DLD1 (cell line): ENCODE measurements around the gene ASRGL1.

Source experiments
- in situ Hi-C: cut with HindIII; loops from 2 replicates; pipeline ENCODE4 v1.10.0; 2017; ENCODE audit warnings: low sequenced_read_pairs

The ASRGL1 gene

DNA sequence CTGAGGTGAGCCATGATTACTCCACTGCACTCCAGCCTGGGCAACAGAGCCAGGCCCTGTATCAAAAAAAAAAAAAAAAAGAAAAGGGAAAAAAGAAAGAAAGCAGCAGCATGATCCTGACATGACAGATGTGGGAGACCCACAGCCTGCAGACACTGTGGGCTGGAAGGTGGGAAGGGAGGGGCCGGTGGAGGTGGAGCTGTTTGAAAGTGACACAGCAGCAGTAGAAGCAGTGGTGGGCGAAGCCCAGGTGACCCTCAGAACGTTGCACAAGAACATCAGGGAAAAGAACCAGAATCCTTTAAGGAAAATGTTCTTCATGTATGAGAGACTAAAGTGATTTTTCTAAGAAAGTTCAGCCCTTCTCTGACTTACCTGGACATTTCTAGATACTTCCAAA is 55.3 kb downstream of the ASRGL1 start:
- in situ Hi-C loops, result no loop called here

DNA sequence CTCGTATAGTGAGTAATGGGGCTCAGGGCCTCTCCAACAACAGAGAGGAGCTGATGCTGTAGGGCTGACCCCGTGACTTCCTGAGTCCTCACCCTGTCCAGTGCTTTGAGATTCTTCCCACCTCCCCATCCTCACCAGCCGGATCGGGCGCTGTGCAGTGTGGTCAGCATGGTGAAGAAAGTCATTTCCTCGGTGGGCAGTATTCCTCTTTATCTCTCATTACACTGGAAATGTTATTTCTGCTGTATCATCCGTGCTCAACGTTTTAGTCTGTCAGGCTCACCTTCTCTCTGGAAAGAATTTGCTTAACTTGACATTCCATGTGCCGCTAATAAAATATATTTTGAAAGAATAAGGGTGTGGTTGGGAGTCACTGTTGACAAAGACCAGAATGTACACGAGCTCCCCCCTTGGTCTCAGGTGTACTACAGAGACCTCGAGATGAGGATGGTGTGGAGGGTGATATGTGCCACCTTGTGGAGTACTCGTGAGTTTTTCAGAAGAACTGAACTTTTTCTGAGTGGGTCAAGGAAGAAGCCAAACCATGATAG is 55.9 kb downstream of the ASRGL1 start:
- in situ Hi-C loops, result no loop called here

DNA sequence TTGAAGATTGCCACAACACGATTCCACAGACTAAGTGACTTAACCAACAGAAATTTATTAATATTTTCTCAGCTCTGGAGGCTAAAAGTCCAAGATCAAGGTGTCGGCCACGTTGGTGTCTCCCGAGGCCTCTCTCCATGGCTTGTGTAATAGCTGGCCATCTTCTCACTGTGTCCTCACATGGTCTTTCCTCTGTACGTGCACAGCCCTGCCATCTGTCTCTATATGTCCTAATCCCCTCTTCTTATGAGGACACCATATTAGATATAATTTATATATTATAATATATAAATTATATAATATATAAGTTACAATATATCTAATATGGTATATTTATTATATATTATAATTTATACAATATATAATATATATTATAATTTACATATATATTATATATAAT is 56.5 kb downstream of the ASRGL1 start:
- in situ Hi-C loops, result no loop called here

DNA sequence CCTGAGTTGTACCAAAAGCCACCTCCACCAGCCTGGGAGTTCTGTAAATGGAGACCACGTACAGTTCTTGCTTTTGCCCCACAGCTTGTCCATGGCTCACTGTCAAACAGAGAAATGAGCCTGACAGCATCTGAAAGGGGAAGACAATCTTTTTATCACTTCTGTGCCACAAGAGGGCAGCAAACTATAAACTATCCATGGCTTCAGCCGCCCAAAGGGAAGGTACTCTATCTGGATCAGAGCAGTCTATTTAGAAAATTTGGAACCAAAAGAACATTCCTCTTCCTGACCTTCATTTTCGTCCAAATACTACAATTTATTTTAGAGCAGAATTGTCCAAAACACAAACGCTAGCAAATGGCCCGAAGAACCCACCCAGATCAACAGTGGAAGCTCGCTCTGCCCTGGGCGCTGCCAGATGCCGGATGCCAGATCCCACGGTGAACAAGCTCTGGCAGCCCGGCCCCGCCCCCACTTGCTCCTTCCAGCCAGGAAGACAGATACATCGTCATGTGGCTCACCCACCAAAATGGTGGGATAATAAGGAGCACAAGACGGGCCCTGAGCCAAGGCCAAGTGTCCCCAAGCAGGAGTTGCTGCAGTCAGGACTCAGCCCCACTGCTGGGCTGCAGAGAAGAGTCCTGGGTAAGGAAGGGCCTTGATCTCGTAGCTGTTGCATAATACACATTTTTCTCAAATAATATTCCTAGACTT is 57.7 kb downstream of the ASRGL1 start:
- in situ Hi-C loops, result no loop called here

DNA sequence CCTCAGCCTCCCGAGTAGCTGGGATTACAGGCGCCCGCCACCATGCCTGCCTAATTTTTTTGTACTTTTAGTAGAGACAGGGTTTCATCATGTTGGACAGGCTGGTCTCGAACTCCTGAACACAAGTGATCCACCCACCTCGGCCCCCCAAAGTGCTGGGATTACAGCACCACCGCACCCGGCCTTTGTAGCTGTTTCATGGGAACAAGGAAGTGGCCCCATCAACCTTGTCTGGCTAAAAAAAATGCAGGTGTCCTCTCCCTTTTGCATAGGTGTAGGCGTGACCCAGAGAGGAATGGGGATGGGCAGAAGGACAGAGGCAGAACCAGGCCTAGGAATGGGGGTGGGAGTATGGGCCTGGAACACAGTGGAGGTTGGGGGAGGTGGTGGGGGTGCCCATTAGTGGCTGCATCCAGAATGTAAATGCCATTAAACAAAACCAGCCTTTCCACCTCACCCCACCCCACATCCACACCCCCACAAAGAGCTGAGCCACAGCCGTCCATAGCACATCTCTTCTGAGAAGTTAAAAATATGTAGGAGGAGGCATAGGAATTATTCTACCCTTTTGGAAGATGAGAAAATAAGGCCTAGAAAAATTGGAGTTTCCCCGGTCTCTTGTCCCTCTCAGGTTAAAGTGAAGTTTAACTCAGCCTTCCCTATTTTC is 58.8 kb downstream of the ASRGL1 start:
- in situ Hi-C loops, result no loop called here

DNA sequence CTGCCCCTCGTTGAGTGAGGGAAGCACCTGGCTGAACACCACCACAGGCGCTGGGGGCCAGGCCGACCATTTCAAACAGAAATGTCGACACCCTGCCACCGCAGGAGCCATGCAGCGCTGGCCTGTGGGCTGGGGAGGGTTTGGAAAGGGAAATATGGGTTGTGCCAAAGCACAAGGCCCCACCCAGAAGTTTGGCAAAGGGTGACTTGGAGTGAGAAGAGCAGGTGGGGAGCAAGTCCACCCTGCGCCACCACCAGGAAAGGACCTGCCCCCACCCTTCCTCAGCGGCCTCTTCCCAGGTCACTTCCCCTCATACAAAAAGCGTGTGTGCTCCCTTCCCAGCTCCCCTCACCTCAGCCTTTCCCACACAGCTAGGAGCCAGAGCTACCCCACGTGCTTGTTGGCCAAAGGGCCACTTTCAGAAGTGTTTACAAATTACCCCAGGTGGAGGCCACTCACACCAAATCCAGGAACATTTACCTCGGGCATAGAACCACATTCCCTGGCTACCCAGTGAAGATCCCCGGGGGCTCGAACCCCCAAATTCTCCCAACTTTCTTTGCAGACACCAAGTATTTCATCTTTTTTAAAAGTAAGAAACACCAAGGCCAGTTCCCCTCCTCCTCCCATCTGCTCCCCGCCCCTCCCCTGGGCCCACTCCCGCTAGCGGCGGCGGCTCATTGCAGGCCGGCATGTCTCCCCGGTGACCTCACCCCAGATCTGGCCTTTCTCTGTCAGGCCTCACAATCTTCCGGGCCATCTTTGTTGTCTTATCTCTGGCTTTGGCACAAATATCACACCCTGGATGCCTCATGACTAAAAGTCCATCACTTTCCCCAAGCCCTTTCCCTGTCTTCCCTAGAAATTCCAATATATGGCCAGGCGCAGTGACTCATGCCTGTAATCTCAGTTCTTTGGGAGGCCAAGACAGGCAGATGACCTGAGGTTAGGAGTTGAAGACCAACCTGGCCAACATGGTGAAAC is 61.1 kb downstream of the ASRGL1 start:
- in situ Hi-C loops, result no loop called here

DNA sequence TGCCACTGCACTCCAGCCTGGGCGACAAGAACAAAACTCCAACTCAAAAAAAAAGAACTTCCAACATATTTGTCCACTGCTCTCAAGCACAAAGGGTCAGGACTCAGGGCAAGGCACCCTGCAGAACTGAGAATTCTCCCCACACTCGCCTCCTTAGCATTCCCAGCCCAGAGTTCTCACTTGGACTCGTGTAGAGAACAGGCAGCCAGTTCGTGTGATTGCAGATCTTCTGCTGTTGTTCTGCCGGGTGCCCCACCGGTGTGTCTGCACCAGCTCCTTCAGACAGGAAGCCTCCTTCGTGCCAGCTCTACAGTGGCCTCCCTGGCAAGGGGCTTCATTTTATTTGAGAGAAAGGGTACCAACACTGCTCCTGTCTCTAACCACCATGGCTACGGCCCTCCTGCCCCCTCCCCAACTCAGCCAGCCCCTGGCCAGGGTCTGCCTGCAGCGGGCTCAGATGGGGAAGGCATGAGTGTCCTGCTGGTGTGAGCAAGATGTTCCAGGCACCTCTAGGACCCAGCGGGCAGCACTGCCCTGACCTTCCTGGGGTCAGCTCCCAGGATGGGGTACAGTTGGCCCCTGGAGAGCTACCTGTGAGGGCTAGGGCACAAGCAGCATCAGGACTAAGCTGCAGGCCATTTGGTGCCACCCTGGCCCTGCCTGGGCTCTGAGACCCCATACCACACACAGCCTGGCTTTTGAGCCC is 62.1 kb downstream of the ASRGL1 start:
- in situ Hi-C loops, result no loop called here

DNA sequence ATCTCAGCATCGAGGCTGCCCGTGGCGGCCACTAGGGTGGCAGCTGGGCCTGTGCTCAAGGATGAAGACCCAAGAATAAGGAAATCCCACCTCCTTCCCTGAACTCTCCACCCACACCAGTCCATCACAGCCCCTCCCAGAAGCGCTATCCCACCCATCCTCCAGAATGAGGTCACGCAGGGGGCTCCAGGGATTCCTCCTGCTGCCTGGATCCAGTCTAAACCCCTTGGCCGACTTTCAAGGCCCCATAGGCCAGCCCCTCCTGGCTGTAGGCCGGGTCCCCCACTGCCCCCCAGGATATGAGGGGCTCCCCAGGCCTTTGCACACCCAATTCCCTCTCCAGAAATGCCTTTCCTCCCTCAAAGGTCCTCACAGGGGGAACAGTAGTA is 62.6 kb downstream of the ASRGL1 start:
- in situ Hi-C loops, result no loop called here

DNA sequence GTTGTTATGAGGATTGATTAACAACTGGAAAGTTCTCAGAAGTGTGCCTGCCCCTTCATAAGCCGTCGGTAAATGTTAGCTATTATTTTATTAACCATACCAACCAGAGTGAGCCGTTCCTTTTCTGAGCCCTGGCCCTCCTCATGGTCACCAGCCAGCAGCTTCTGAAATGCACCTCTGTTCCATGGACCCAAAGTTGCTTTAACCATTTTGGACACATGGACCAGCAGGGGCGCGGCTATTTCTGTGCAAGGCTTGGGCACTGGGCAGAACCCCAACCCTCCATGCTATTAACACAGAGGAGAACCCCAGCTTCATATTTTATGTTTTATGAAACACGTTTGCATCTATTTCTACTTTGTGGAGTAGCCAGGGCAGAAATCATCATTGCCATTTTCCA is 63.0 kb downstream of the ASRGL1 start:
- in situ Hi-C loops, result no loop called here

DNA sequence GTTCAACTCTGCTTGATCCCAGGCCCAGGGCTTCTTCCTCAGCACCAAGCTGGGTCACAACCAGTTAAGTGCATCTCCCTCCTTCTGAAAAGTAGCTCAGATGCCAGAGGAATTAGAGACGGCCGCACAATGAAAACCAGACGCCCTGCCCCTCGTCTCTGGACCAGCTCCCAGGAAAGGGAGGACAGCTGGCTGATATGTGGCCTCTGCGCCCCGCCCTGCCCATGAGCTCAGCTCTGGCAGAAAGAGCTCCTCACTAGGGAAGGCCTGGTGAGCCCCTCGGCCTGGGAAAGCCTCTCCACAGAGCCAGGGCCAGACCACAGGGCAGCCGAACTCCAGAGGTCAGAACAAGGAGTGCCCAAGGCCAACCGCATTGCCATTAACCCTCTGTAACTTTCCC is 63.5 kb downstream of the ASRGL1 start:
- in situ Hi-C loops, result no loop called here

DNA sequence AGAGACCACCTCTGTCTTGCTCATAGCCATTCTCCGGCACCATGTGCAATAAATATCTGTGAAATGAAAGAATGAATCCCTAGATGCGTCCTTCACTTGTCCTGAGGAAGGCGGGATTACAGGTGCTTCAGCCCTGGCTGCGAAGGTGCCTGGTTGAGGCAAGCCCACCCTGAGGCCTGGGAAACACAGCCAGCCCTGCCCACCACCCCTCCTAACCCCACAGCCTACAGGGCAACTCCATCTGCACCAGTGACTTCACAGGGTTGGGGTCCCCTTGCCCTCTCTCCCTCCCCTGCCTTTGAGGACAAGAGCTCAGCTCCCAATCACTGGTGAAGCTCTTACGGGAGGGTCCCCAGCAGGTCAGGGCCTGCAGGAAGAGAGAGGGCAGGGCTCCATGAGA is 64.1 kb downstream of the ASRGL1 start:
- in situ Hi-C loops, result no loop called here

DNA sequence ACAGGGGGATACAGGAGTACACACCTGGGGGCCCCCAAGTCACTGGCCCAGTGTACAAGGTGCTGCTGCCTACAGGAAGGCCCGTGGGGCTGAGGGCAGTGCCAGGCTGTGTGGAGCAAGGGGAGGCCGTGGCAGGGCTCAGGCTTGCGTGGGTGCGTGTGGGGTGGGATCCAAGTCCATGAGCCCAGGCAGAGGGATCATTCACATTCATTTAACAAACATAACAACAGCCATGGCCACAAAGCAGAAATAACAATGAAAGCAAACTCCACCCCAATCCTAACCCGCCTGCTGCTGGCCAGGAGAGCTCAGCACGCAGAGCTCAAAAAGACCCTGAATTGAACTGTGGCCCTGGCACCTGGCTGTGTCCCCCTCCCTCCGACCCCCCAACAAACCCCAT is 64.6 kb downstream of the ASRGL1 start:
- in situ Hi-C loops, result no loop called here

DNA sequence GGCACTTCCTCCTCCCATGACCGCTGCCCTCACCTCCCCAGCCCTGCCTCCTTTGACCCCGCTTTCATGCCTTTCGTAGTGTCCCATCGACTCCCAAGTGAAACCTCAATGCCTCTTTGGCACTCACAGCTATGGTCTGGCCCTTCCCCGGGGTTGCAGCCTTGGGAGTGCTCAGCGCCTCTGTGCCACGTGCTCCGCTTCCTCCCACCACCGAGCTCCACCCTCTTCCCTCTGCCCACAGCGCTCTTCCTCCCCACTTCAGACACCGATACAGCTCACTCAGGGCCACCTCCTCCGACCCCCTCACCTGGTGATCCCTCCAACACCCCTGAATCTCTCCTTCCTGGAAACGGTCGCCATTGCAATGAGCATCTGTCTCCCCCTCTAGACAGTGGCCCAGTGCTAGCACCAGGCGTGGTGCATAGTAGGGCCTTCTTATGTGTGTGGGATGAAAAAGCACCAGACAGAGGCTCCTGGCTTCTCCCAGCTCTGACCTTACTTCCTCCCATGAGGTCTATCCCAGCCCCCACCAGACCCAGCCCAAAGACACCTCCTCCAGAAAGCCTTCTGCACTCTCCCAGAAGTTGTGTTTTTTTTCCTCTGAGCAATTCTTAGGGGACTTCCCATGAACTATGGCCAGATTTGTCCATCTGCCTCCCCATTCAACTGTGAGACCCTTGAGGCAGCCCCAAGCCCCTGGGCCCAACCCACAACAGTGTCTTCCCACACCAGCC is 65.1 kb downstream of the ASRGL1 start:
- in situ Hi-C loops, result no loop called here

DNA sequence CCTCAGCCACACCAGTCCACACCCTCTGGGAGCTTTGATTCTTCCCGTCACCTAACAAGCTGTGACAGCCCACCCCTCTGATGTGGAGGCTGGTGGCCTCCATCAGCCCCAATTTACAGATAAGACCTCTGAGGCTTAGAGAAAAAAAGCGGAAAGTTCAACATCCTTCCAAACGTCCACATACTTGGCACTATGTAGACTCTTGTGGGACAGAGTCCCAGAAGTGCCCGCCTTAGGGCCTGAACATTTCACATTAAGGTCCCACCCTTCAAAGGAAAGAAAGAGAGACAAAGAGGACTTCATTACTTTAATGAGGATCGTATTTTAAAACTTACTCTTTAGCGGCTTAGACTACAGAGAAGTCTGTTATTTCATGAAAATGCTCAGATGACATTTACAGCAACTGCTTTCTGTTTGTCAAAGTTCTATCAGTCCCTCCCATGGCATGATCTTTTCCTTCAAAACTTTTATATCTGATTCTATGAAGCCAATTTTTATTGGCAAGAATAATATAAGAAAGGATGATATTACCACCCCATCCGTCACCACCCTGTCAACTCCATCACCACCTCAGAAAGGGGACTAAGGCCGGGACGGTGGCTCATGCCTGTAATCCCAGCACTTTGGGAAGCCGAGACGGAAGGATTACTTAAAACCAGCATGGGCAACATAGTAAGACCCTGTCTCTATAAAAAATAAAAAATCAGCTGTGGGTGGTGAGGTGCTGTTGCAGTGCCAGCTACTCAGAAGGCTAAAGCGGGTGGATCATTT is 65.9 kb downstream of the ASRGL1 start:
- in situ Hi-C loops, result no loop called here

DNA sequence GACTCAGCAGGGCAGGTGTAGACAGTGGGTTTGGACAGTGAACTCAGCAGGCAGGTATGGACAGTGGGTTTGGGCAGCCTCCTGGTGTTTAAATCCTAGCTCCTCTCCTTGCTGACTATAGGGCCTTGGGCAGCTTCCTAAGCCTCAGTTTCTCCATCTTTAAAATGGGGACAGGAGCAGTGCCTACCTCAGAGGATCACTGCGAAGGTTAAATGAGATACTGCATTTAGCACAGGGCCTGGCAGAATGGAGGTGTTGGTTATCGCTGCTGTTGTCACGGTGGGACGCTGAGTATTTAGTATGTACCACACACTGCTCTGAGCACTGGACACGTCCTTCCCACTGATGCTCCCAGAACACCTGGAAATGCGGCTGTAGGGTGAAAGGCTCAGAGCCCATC is 67.2 kb downstream of the ASRGL1 start:
- in situ Hi-C loops, result no loop called here

DNA sequence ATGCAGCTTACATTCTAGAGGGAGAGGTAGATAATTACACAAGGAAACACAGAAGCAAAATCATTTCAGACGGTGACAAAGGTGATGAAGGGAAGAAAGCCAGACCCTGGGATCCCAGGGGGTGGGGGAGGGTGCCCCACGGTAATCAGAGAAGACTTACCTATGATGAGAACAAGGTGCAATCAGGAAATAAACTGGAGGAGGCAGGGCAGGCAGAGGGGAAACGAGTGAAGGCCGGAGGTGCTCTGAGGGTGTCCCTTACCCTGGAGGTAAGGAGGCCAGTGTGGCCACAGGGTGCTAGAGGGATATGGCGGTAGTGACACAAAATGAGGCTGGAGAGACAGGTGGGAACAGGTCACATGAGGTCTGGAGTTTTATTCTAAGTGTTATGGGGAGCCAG is 67.7 kb downstream of the ASRGL1 start:
- in situ Hi-C loops, result no loop called here

DNA sequence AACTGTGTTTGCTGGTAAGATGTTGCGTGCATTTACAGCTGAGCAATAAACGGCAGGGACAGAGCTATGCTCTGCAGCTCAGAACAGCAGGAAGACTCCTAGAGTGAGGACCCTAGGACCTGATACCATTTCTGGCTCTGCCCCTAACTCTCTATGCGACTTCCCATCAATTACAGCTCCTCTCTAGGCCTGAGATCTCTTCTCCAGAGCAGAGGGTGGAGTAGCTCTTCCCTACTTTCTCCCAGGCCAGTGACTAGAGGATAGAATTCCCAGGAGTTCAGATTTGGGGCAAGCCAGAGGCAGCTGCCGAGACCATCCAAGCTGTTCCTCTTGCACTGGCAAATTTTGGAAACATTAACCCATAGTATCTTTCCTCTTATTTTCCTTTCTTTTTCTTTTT is 68.8 kb downstream of the ASRGL1 start:
- in situ Hi-C loops, result no loop called here

DNA sequence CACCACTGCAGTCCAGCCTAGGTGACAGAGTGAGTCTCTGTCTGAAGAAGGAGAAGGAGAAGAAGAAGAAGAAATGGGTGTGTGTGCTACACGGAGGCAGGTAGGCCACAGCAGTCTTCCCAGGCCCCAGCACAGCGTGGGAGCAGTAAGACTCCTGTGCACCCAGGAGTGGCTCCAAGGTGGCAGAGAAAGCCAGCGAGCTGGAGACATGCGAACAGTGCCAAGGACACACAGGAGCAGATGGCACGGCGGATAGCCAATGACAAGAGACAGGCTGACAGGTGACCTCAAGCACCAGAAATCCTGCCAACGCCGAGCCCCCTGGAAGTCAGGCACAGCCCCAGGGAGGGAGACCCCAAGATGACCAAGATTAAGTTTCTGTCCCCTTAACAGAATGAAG is 72.6 kb downstream of the ASRGL1 start:
- in situ Hi-C loops, result no loop called here

DNA sequence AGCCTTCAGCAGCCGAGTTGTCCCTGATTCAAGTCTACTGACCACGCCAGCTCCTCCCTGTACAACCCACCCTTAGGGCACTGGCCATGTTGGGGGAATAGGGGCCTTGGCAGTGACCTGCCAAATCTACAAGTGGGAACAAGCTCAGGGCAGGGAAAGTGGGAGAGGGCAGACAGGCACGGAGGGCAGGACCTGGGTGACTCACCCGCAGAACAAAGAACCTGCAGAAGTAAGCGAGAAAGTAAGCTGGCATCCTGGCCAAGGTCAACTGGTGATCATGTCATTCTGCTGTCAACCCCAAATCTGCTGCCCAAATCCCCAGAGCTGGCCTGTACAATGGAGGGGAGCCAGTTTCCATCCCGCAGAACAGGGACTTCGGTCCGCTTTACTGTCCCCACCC is 73.7 kb downstream of the ASRGL1 start:
- in situ Hi-C loops, result no loop called here
